Urinary bladder (tissue), 4 donors: ENCODE measurements around the gene CCSER1. TPM values are rescaled to one million over a fixed set of nuclear protein-coding genes. Genes with fewer than 3 reads are reported as not detected.
"Not testable (repeated sequence)": the region's sequence is repeated elsewhere in the genome, so short reads cannot be mapped to it uniquely, and the experiment has no call there.

ENCODE experiments used
- DNase-seq: peaks from one replicate; pipeline ENCODE4 v3.0.0-alpha.2; 2015; ENCODE audit errors: extremely low spot score
- H3K27ac ChIP-seq: one replicate; pipeline ENCODE4 v1.5.1; 2013; ENCODE audit warnings: low read depth, mild to moderate bottlenecking, moderate library complexity
- H3K36me3 ChIP-seq: one replicate; pipeline ENCODE4 v1.6.1; 2013; ENCODE audit warnings: mild to moderate bottlenecking, moderate library complexity; ENCODE audit not compliant: insufficient read depth
- H3K4me1 ChIP-seq: one replicate; pipeline ENCODE4 v1.6.1; 2013; ENCODE audit warnings: mild to moderate bottlenecking, moderate library complexity; ENCODE audit not compliant: insufficient read depth
- H3K4me3 ChIP-seq: one replicate; pipeline ENCODE4 v1.5.1; 2013; ENCODE audit warnings: low read depth, low read length
- WGBS: extraction: QIAGEN DNeasy Blood & Tissue Kit; methylation state at CpG from one replicate; pipeline ENCODE4 v1.1.7; 2013; 5-methylcytosine and 5-hydroxymethylcytosine counted together
- polyA plus RNA-seq: library from polyadenylated mRNA; stranded (reverse); fragments of 200-250 nt; gene quantifications from one replicate; pipeline ENCODE4 v1.2.3, GENCODE V29; 2013
- total RNA-seq: library from RNA; depleted of rRNA; stranded (reverse); fragments of >200 nt; gene quantifications from one replicate; pipeline ENCODE4 v1.2.3, GENCODE V29; 2014
- donor health status: healthy with polysubstance abuse.
- donor health status: healthy.

CCSER1 gene
- total and polyA plus RNA-seq, 2 donors, result 1.4 to 88.0 TPM

DNA sequence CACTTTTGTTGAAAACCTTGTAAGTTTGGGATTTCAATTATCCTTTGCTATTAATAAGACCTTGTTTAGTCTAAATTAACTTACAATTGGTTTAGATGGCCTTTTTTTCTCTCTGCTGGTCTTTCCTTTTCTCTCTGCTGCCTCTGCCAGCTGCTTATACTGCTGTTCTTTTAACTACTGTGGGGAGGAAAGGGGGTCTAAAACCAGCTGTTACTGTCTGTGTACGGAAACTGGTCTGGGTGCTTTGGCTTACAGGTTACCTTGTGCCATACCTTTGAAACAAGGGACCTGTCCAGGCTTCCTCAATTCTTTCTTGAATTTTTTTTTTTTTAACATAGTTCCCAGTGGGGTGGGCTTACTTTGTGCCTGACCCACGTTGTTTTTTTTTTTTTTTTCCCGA lies 1230.8 kb downstream of the CCSER1 start:
- not testable (repeated sequence) for H3K4me1 ChIP-seq, H3K4me3 ChIP-seq, DNase-seq, H3K36me3 ChIP-seq, H3K27ac ChIP-seq
- WGBS, result 77% methylated on average over 3 of the region's 3 CpGs

DNA sequence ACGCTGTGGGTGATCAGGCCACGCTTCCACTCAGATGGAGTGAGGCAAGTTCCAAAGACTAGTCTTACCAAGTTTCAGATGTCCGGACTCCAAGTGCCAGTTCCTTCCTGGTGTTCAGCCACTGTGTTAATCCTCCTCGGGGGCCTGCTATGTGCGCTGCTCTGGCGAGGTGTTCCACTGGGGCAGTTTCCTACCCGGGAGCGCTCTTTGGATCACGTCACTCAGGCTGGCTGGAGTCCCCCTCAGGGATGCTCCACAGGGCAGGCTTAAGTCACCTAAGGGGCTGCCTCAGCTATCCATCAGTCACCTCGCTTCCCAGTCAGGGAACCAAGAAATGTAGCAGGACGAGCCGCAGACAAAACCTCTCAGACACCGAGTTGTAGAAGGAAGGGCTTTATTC lies 1231.4 kb downstream of the CCSER1 start:
- not testable (repeated sequence) for H3K4me3 ChIP-seq
- 97% methylated on average over 13 of the region's 13 CpGs for WGBS

DNA sequence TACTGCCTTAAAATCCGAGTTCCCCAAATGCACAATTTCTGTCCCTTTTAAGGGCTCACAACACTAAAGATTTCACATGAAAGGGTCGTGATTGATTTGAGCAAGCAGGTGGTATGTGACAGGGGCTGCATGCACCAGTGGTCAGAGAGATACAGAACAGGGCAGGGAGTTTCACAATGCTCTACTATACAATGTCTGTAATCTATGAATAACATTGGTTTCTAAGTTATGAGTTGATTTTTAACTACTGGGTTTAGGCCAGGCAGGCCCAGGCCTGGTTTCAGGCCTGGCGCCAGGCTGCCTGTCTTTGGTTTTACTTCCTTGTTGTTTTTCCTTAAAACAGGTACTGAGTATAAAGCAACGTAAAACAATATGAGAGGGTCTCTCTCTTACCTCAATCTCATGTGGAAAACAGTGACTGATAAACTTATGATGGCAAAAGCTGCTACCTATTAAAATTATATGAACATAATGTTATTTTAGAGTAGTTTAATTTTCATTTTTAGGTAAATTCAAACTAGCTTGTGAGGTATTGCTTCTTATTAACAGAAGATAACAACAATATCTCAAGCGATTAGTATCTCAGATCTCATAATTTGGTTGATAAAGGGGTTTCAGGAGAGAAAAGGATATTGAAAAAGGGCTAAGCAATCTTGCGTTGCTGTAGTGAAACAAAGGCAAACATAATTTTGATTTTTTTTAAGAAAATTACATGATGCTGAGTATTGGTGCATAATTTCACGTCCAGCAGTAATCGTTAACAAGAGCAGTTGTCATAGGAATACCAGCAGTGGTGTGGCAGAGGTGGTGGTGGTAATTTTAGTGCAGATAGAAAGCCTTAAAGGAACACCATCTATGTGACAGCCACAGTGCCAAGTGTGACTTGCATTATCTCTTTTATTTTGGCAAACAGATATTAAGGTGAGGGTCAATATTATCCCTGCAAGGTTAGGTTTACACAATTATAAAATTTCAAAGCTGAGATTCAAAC lies 1232.1 kb downstream of the CCSER1 start:
- no peak for DNase-seq
- Histone ChIP-seq H3K4me1 (no peaks in the 10 kb centered on the region), H3K27ac (no peak overlapping the region), H3K4me3 (no peak overlapping the region), H3K36me3 (no peaks in the 10 kb centered on the region)
- WGBS, result 87% methylated on average over 8 of the region's 8 CpGs

More for the DNA sequence above, 1231.4 kb downstream of the CCSER1 start:
- H3K4me1 ChIP-seq, H3K27ac ChIP-seq, H3K36me3 ChIP-seq, DNase-seq: not testable (repeated sequence)

DNA sequence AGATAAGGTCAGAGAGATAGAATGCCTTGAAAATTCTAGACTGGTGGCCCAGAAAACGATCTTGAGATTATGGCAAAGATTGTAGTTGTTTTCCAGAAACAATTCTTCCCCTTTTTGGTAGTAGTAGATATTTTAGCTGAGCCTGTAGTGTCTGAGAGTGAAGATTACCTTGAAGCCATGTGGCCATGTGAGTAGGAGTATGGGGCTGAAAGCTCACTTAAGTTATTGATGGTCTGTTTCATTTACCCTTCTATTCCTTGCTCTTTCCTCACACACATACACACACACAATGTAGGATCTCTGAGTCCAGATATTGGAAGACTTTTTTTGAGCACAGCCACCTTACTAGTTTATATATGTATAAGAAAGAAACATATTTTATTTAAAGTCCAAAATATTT lies 1234.9 kb downstream of the CCSER1 start:
- DNase-seq, result no peak
- H3K4me3 ChIP-seq, result no peak overlapping the region
- no peak overlapping the region for H3K27ac ChIP-seq
- WGBS, result 61% methylated on average over 1 of the region's 1 CpG
- H3K36me3 ChIP-seq, result no peaks in the 10 kb centered on the region
- H3K4me1 ChIP-seq, result no peaks in the 10 kb centered on the region

DNA sequence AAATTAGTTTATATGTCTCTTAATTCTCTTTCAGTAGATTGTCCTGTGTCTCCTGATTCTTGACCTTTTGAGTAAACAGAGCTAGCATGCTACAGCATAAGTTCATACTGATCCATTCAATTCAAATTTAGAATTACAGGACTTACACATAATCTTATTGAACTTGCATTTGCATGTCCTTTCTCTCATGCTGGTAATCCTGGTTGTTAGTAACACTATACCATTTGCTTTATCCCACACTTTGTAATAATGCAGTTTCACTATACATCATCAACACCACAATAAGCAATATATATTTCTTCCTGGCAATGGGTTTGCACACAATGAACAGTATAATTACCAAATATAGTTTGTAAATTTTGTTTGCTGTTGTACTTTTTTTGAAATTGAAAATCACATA lies 1239.4 kb downstream of the CCSER1 start:
- Histone ChIP-seq H3K36me3 (no peaks in the 10 kb centered on the region), H3K4me3 (no peak overlapping the region)
- no peak for DNase-seq

DNA sequence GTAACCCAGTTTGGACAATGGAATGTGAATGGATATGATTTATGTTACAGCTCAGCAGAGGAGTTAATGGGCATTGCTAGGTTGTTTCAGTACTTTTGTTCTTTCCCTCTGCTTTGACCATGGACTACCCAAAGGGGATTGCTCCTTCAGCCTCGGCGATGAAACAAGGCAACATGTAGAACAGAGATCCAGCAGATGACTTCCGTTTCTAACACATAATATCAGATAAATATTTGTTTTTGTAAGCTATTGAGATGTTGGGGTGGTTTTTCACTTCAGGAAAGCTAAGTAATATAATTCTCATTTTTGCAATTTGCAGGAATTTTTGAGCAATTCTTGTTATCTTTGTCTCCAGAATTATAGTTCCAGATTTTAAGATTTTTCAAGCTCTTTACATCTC lies 1241.9 kb downstream of the CCSER1 start:
- Histone ChIP-seq H3K36me3 (no peaks in the 10 kb centered on the region), H3K27ac (no peak overlapping the region), H3K4me1 (no peaks in the 10 kb centered on the region), H3K4me3 (no peak overlapping the region)
- 88% methylated on average over 3 of the region's 3 CpGs for WGBS
- no peak for DNase-seq

More for the DNA sequence above, 1239.4 kb downstream of the CCSER1 start:
- no peaks in the 10 kb centered on the region for H3K4me1 ChIP-seq
- H3K27ac ChIP-seq, result no peak overlapping the region

DNA sequence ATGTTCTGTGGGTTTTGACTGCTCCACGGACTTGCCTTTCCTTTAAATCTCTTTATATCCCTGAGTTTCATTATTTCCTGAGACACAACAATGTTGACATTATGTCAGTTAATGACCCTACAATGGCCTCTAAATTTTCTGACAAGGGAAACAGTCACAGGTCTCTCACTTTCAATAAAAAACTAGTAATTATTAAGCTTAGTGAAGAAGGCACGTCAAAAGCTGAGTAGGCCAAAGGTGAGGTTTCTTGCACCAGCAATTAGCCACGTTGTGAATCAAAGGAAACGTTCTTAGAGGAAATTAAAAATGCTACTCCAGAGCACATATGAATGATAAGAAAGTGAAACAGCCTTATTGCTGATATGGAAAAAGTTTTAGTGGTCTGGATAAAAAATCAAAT lies 1246.4 kb downstream of the CCSER1 start:
- H3K4me1 ChIP-seq, result no peaks in the 10 kb centered on the region
- no peaks in the 10 kb centered on the region for H3K36me3 ChIP-seq
- H3K4me3 ChIP-seq, result no peak overlapping the region
- no peak for DNase-seq
- WGBS, result 49% methylated on average over 4 of the region's 4 CpGs
- H3K27ac ChIP-seq, result no peak overlapping the region

DNA sequence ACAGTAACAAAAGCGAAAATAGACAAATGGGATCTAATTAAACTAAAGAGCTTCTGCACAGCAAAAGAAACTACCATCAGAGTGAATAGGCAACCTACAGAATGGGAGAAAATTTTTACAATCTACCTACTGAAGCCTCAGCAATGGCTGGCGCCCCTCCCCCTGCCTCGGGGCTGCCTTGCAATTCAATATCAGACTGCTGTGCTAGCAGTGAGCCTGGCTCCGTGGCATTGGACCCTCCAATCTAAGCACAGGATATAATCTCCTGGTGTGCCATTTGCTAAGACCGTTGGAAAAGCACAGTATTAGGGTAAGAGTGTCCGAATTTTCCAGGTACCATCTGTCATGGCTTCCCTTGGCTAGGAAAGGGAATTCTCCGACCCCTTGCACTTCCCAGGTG lies 1278.2 kb downstream of the CCSER1 start:
- H3K36me3 ChIP-seq, H3K4me3 ChIP-seq, H3K4me1 ChIP-seq, H3K27ac ChIP-seq, DNase-seq: not testable (repeated sequence)
- WGBS, result 87% methylated on average over 7 of the region's 7 CpGs

DNA sequence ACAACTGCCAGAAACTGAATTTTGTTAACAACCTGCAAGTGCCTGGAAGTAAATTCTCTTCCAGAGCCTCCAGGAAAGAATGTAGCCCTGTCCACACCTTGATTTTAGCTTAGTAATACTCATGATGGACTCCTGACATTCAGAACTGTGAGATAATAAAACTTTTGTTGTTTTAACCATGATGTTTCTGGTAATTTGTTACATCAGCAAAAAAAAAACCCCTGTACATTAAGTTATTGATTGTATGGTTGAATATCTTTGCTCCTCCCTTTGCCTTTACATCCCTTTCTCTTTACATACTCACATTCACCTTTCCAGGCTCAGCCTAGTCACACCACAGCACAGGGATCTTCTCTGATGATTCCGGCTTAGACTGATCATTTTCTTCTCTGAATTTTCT lies 1294.8 kb downstream of the CCSER1 start:
- 93% methylated on average over 1 of the region's 1 CpG for WGBS
- Histone ChIP-seq H3K4me1 (no peaks in the 10 kb centered on the region), H3K36me3 (no peaks in the 10 kb centered on the region), H3K4me3 (no peak overlapping the region), H3K27ac (no peak overlapping the region)
- DNase-seq, result no peak

DNA sequence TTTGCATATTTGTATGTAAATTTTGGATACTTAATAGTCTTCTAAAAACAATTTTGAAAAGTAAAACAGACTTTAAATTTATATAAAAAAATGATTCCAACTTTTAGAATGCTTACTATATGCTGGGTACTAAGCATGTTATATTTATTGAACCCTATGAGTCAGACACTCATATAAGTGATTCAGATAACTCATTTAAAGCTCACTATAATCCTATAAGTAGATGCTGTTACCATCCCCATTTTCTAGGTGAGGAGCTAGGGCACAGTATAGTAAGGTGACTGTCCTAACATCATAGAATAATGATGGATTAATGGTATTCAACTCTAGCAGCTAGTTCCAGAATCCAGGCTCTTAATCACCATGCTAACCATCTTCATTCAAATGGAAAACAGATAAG lies 1299.5 kb downstream of the CCSER1 start:
- Histone ChIP-seq H3K4me1 (no peaks in the 10 kb centered on the region), H3K36me3 (no peaks in the 10 kb centered on the region), H3K27ac (no peak overlapping the region), H3K4me3 (no peak overlapping the region)
- DNase-seq, result no peak

DNA sequence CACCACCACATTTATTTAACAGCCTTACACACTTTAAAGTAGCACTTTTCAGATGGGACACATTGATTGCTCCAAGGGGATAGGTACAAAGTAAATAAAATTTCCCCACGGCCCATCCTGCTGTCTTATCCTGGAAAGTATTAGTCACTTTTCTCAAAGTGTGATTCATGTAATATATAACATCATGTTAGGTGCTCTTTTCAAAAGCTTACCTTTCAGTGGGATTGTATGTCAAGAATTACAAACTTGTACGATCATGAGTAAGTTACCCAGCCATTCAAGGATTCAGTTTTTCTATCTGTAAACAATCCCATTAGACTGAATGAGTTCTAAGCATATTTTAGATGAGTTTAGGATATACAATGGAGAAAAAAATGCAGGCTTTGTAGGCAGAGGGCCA lies 1300.0 kb downstream of the CCSER1 start:
- Histone ChIP-seq H3K36me3 (no peaks in the 10 kb centered on the region), H3K27ac (no peak overlapping the region), H3K4me3 (no peak overlapping the region), H3K4me1 (no peaks in the 10 kb centered on the region)
- WGBS, result 40% methylated on average over 2 of the region's 2 CpGs
- DNase-seq, result no peak

DNA sequence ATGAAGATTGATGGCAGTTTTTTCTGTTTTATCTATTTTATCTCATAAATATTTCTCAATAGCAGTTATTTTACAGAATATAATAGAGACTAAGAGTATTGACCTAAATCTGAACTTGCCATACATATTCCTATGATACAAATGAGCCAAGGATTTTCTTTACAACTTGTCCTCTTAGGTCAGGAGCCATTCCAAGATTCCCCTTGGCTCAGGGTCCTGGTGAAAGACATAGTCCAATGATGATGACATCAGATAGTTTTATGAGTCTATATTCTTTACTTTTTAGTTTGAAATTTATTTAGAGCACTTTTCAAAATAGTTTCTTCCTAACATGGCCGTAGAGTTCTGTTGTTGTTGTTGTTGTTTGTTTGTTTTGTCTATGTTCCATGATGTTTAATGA lies 1307.4 kb downstream of the CCSER1 start:
- Histone ChIP-seq H3K36me3 (no peaks in the 10 kb centered on the region), H3K27ac (no peak overlapping the region), H3K4me3 (no peak overlapping the region), H3K4me1 (no peaks in the 10 kb centered on the region)
- no peak for DNase-seq
- WGBS, result 74% methylated on average over 1 of the region's 1 CpG

DNA sequence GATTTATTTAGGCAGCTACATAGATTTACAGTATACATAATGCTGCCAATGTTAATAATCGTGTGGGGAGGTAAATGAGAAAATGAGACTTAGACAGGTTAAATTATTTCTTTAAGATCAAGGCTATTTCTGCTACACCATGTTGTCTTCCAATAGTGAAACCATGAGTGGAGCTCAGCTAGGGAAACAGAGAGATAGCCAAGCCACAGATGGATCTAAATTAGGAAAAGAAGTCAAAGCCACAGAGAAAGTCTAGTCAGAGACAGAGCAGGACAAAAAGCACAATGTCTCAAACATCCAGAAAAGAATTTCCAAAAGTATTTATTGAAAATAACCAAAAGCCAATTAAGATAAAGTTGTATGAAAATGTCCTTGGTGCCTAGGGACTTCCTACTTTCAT lies 1309.4 kb downstream of the CCSER1 start:
- Histone ChIP-seq H3K36me3 (no peaks in the 10 kb centered on the region), H3K27ac (no peak overlapping the region), H3K4me3 (no peak overlapping the region), H3K4me1 (no peaks in the 10 kb centered on the region)
- 76% methylated on average over 1 of the region's 1 CpG for WGBS
- DNase-seq, result no peak

DNA sequence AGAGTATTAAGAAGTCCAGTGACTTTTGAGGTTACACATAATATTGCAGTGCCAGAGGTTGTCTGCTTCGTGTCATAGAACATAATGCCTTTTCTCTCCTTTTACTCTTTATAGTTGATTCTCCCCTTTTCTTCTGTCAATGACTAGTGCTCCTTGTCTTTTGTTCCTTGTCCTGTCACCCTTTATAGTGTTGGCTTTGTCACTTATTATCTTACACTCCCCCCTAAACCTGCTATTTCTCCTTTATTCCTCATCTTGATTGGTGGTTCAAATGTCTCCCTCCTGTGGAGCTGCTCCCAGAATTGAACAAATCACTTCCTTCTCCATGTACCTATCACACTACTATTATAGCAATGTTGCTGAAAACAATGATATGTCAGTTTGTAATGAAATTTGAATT lies 1320.0 kb downstream of the CCSER1 start:
- no peak for DNase-seq
- Histone ChIP-seq H3K27ac (no peak overlapping the region), H3K4me3 (no peak overlapping the region), H3K36me3 (no peaks in the 10 kb centered on the region), H3K4me1 (no peaks in the 10 kb centered on the region)
- WGBS, result 86% methylated on average over 1 of the region's 1 CpG
